CD4-positive, CD25-positive, alpha-beta regulatory T cell (primary cell): ENCODE results near the gene FAM8A1. TPM values are rescaled to one million over a fixed set of nuclear protein-coding genes. Genes with fewer than 3 reads are reported as not detected.

Experiments used
- polyA plus RNA-seq, 4 donors: library from polyadenylated mRNA; unstranded; fragments of 300-500 nt; fragmentation: Illumina TruSeq; gene quantifications; one replicate each; pipeline ENCODE4 v1.2.3, GENCODE V29; 2021
- total RNA-seq: library from RNA; stranded (reverse); gene quantifications from one replicate; pipeline ENCODE4 v1.2.3, GENCODE V29; 2022

Gene FAM8A1
- total and polyA plus RNA-seq, 5 donors from 2014 or later, result 3.0 to 17.0 (median 4.4) TPM

Other genes starting within 250 kb of the FAM8A1 start
- gene CAP2, start 206.7 kb upstream of the FAM8A1 start, total RNA-seq, result not detected
- not detected for gene CAP2, start 206.7 kb upstream of the FAM8A1 start, polyA plus RNA-seq
- 64.5 TPM for gene NUP153, start 106.6 kb downstream of the FAM8A1 start, total RNA-seq
- gene NUP153, start 106.6 kb downstream of the FAM8A1 start, polyA plus RNA-seq, result 1 to 10 TPM; 4.2 to 4.9 (median 4.4) TPM